GM04504 (cell line): Measurements from ENCODE around the gene NR6A1.

Source experiments
- DNase-seq: peaks from one replicate; pipeline ENCODE4 v3.0.0-alpha.2; 2012; ENCODE audit warnings: low read depth

NR6A1 gene

DNA sequence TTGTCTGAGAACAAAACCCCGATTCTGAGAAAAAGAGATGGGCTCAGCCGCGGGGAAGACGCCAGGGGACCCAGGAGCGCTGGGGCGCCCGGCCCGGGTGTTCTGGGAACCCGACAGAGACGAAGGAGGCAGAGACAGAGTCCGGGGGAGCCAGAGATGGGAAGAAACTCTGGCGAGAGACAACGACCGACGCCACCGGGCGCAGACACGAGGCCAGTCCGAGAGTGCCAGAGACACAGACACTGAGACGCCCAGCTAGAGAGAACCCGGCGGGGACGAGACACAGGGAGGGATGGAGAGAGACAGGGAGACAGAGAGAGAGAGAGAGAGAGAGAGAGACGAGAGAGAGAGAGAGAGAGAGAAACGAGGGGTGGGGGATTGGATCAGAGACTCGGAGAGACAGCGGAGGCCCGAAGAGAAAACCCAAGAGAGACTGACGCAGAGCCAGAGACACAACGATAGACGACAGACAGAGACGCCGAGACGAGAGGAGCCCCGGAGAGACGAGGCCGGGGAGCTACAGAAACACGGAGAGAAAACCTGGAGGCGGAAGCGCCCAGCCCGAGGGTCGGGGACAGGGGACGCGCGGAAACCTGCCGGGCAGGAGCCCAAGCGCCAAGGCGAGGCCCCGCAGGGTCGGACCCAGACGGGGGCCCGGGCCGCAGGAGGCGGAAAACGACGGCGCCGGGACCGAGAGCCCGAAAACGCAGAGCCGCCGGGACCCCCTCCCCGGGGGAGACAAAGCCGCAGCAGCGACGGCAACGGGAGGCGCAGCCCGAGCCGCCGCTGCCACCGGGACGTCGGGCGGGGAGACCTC lies 267.2 kb downstream of the NR6A1 start:
- no peak for DNase-seq

DNA sequence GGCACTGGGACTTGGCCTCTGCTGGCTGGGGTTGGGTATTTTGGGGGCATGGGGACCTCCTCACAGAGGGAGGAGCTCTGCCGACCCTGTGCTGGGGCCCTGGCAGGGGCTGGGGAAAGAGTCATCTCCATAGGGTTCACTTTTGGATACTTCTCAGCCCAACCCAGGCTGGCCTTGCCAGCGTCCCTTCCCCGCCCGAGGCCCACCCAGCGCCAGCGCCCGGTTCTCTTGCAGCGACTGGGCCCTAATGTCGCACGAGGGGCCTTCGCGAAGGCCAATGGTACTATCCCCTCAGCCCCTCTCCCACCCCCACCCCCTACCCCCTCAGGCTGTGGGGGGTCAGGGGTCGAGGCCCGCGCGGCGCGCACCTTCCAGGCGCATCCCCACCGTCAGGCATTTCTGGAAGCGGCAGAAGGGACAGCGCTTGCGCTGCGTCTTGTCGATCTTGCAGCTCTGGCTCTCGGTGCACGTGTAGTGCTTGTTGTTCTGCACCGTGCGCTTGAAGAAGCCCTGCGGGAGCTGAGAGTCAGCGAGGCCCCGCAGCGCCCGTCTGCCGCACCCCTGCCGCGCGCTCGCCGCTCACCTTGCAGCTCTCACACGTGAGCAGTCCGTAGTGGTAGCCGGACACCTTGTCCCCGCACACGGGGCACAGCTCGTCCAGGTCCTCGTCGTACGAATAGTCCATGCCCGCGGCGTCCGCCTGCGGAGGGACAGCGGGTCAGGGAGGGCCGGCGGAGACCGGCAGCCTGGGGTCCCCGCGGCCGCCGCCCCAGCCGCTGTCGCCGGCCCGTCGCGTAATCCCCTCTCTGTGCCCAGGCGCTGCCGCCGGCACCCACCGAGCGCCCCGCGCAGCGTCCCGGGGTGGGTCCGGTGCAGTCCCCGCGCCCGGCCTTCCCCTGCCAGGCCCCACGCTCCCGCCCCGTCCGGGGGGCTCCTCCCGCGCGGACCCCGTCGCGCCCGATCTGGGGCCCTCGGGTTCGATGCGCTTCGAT lies 268.1 kb downstream of the NR6A1 start:
- DNase-seq = no peak

DNA sequence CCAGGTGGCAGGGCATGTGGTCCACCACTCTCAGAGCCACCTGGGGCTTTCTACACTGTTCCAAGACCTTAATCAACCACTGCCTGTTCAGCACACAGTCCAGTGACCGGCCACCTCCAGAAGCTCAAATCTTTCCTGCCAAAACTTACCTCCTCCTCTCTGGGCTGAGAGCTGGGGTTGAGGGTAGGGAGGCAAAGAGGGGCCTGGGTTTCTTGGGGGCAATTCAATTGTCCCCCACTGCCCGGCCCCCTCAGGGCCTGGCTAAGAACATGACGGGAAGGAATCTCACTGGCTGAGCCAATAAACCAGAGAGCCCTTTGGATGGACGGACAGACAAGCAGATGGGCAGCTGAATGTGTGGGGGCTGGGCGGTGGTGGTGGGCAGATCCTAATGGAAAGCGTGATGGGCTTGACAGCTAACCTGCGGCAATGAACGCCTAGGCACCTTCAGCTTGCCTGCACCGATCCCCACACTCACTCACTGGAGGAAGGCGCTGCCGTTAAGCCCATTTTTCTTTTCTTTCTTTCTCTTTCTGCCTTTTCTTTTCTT lies 269.3 kb downstream of the NR6A1 start:
- no peak for DNase-seq

DNA sequence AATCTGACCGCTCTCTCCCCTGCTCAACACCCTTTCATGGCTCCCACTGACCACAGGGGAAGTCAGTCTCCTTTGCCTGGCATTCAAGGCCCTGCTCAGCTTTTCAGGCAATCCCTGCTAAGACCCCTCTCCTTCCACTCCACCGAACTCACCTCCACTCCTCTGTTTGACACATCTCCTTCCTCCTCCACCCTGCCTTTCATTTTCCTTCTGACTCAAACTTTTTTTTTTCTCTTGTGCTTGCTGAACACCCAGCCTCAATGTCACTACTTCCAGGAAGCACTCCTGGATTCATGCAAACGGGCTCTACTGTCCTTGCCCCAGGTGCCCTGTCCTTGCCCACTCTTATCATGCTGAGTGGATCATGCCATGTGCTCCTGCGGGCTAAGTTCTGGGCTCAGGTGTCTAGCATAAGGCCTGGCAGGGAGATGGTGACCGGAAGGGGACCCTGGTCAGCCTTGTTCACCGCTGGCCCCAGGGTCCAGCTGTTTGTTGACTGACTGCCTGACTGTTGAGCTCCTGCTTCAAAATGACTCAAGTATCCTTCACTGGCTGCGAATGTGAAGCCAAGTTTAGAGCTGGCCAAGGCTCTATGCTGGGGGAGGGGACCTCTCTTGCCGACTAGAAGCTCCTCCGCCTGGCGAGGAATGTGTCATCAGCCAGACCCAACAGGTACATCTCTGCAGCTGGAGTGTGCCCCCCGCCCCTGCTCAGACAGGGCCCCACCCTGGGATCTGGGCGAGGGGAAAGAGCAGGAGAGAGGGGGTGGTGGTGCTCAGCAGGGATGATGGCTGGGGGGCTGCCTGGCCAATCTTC lies 270.1 kb downstream of the NR6A1 start:
- DNase-seq = no peak

GRCh38 chr9:124500028-124500795 lies 270.9 kb downstream of the NR6A1 start:
- DNase-seq = no peak

DNA sequence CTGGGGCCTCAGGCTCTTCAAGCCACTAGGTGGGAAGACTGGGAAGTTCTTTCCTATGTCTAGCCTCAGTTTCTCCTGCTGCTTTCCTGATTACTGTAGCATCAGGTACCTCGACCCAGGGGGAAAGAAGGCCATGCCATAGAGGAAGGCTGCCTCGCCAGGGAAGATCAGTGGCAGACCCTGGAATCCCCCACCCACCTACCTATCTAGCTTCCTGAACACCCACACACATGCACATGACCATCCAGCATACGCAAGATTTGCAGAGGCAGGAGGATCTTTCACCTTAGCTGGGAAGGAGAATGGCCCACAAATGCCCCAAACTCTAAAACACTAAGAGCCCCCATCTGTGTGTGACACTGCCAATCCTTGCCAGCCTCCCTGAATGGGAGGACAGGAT lies 271.9 kb downstream of the NR6A1 start:
- no peak for DNase-seq

DNA sequence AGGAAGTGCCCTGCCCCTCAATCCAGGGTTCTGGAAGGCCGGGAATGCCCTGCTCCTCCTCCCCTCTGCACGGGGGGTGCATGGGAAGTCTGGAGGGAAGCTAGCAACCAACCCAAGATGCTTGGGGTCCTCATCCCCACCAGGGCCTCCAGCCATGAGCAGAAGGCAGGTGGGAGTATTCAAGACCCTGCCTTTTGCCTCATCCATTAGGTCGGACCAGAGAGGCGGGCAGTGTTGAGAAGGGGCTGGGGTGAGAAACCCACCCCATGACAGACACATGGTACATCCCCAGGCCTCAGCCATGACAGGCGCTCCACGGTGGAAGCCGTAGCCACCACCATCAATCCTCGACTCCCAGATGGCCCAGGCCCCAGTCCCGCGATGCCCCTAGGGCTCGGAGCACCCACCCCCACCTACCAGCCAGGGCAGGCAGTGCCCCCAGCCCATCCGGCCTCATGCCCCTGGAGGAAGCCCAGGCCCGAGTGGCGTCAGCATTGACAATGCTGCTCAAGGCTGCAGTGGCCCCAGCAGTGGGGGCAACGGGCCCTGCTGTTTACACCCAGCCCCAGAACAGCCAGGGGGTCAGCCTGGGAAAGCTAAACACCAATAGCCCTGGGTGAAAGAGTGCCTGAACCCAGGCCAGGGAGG lies 272.5 kb downstream of the NR6A1 start:
- no peak for DNase-seq

GRCh38 chr9:124498040-124498439 lies 273.1 kb downstream of the NR6A1 start:
- no peak for DNase-seq

- no peak for DNase-seq
These were observed 273.7 kb downstream of the NR6A1 start for GRCh38 chr9:124497441-124497840.

DNA sequence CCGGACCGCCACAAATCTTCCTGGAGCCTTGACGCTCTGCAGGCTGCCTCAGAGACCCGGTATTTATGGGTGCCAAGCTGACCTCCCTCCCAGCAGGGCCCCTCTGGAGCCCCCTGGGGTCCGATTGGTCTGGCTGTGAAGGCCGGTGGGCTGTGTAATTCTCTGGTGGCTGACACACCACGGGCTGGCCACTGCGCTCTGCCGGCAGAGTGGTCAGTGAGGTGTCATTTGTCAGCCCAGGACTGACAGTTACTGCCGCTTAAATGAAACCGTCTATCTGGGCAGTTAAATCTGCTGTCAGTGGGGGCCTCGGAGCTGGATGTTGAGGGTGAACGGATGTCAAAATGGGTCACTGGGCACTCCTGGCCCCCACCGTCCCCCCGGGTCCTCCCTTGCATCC lies 274.6 kb downstream of the NR6A1 start:
- no peak for DNase-seq

- DNase-seq = no peak
These were observed 275.0 kb downstream of the NR6A1 start for GRCh38 chr9:124496075-124496449.

DNA sequence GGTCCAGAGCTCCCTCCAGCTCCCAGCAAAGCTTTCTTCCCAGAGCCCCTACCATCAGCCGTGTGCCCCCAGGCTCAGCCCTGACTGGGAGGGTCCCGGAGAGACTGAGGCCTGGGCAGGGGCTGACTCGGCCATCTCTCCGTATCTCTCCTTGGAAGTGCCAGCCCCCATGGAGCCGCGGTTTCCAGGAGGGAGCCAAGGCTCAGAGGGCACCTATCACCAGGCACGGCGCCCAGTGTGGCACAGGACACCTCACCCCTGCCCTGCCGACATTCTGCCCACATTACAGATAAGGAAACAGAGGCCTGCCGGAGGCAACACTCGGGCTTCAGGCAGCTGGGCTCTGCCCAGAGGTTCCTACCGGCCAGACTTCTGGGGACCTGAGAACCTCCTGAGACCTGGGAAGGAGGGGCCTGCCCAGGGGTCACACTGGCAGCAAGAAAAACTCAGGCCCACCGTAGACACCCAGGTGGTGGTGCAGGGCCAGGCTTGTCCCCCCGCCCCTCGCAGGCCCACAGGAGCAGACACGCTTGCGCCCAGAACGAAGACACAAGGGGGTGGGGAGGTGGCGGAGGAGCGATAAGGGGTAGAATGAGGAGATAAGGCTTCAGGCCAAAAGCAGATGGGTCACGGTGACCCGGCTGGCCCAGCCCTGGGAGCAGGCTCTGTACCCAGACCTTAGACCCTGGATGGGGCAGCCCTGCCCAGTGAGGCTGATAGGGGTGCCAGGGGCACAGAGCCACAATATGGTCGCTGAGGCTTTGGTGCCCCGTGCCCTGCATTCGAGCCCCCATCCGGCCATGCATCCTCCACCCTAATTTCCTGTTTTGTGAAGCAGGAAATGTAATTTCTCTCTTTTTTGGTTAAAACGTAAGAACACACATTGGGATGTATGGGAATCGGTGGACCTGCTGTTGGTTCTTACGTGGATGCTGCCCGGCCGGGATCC lies 275.7 kb downstream of the NR6A1 start:
- DNase-seq = no peak

DNA sequence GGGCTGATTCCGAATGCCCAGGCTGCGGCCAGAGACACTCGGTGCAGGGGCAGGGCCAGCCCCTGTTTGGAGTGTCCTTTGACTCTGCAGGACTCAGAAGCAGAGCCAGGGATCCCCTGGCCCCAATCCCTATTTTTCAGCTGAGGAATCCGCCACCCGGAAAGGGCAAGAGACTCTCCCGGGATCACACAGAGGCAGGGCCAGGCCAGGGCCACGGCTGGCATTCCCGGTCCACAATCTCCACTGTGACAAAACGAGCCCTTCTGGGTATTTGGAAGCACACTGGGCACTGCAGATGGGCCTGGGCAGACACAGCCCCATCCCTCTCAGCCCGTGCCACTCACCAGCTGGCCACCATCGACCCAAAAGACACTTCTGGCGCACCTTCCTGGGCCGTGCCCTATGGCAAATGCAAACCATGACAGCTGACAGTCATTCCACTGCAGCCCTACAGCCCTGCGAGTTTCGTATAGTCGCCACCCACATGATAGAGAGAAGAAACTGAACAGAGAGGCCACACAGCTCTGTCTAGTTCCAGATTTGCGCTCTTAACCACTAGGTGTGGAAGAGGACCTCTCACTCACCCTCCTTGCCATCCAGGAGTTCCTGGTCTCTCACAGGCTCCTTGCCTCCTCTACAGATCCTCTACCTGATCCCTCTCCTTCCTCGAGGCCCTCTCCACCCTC lies 277.2 kb downstream of the NR6A1 start:
- no peak for DNase-seq

GRCh38 chr9:124493218-124493617 lies 277.9 kb downstream of the NR6A1 start:
- DNase-seq = no peak

GRCh38 chr9:124492818-124493217 lies 278.3 kb downstream of the NR6A1 start:
- no peak for DNase-seq

- no peak for DNase-seq
These were observed 279.8 kb downstream of the NR6A1 start for GRCh38 chr9:124491049-124491975.

GRCh38 chr9:124490004-124490403 lies 281.1 kb downstream of the NR6A1 start:
- no peak for DNase-seq

DNA sequence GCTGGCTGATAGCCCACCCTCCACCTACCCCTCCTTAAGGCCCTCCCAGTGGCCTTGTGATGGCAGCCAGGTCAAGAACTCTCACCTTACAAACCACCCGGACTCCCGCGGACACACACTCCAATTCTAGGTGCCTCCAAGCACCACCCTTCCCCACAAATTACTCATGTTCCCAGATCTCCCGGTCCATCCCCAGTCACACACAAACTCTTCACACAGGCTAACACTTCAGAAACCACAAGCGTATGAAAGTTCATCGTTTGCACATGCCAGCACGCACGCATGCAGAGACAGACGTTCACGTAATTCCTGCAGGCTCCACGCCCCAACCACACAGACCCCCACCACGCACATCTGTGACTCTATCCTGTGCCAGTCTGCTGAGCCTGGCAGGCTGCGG lies 281.9 kb downstream of the NR6A1 start:
- DNase-seq = no peak
